ENCODE data around the gene PDK4.

- TF ChIP-seq, protein P1, sequence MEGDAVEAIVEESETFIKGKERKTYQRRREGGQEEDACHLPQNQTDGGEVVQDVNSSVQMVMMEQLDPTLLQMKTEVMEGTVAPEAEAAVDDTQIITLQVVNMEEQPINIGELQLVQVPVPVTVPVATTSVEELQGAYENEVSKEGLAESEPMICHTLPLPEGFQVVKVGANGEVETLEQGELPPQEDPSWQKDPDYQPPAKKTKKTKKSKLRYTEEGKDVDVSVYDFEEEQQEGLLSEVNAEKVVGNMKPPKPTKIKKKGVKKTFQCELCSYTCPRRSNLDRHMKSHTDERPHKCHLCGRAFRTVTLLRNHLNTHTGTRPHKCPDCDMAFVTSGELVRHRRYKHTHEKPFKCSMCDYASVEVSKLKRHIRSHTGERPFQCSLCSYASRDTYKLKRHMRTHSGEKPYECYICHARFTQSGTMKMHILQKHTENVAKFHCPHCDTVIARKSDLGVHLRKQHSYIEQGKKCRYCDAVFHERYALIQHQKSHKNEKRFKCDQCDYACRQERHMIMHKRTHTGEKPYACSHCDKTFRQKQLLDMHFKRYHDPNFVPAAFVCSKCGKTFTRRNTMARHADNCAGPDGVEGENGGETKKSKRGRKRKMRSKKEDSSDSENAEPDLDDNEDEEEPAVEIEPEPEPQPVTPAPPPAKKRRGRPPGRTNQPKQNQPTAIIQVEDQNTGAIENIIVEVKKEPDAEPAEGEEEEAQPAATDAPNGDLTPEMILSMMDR (IDR thresholded peaks at IDR 0.05), result no peak
- no peak for TF ChIP-seq POLR2A (IDR thresholded peaks at IDR 0.05)
Measured at GRCh38 chr7:95599069-95599468, 2.8 kb upstream of the PDK4 start.

All from heart left ventricle (tissue), 13 donors.